Heart right ventricle (tissue), 16 donors: ENCODE measurements around the gene CACNA2D2. TPM values are rescaled to one million over a fixed set of nuclear protein-coding genes. Genes with fewer than 3 reads are reported as not detected.
A peak's percentile ranks its signal among the peaks of the same experiment; 100 is the strongest.

ENCODE experiments used
- ATAC-seq, 8 donors: fragments of 200-7000 bp; cut with Tn5 transposase; one replicate each; pipeline ENCODE4 v1.9.1; 2020; ENCODE audit warnings: mild to moderate bottlenecking in 8 of 8, moderate library complexity in 8 of 8, moderate number of reproducible peaks in 1 of 8
- DNase-seq, 2 donors: peaks; one replicate each; pipeline ENCODE4 v3.0.0-alpha.2; 2020
- H3K27ac ChIP-seq, 10 donors: fragments of 200-600 bp; sonication (generic) in 2 of 10; one replicate each; pipeline versions ENCODE4 v1.5.0 to v1.8.0; 2020 to 2022; ENCODE audit warnings: mild to moderate bottlenecking in 3 of 10
- H3K27me3 ChIP-seq, 7 donors: fragments of 200-600 bp; one replicate each; pipeline ENCODE4 v1.8.0; 2021 to 2022; ENCODE audit warnings: mild to moderate bottlenecking in 2 of 7
- H3K36me3 ChIP-seq, 9 donors: fragments of 200-600 bp; sonication (generic) in 1 of 9; one replicate each; pipeline versions ENCODE4 v1.5.0 to v1.8.0; 2020 to 2022; ENCODE audit warnings: mild to moderate bottlenecking in 2 of 9
- H3K4me1 ChIP-seq, 9 donors: fragments of 200-600 bp; sonication (generic) in 1 of 9; one replicate each; pipeline versions ENCODE4 v1.5.0 to v1.8.0; 2020 to 2022; ENCODE audit warnings: mild to moderate bottlenecking in 4 of 9
- H3K4me3 ChIP-seq, 10 donors: fragments of 200-600 bp; sonication (generic) in 2 of 10; one replicate each; pipeline versions ENCODE4 v1.5.0 to v1.8.0; 2020 to 2022; ENCODE audit warnings: mild to moderate bottlenecking in 7 of 10, moderate library complexity in 2 of 10
- H3K9me3 ChIP-seq, 11 donors: fragments of 200-600 bp in 10 of 11; sonication (generic) in 2 of 11; one replicate each; pipeline versions ENCODE4 v1.5.0 to v1.8.0; 2013 to 2022; ENCODE audit warnings: mild to moderate bottlenecking in 2 of 11, control low read depth in 1 of 11, moderate library complexity in 1 of 11
- whole genome bisulfite sequencing, 2 donors: extraction: QIAGEN DNeasy Blood & Tissue Kit; methylation state at CpG; one replicate each; pipeline ENCODE4 v1.1.7; 2013; ENCODE audit warnings: inconsistent platforms in 1 of 2; 5-methylcytosine and 5-hydroxymethylcytosine counted together
- intact Hi-C, 10 donors: fragments of 100-400 bp; cut with DNase I; formaldehyde crosslinking; loops; one replicate each; pipeline versions ENCODE4 v1.11.1 to v1.14.2; 2022
- polyA plus RNA-seq, 2 donors: library from polyadenylated mRNA; stranded (reverse); fragments of 200-250 nt; gene quantifications; one replicate each; pipeline ENCODE4 v1.2.3, GENCODE V29; 2013
- total RNA-seq, 10 donors: library from RNA; stranded (reverse); fragmentation: NEBNext Ultra II Directional in 3 of 10; extraction: Animal tissue kit (Norgen Biotek cat#: 25700) in 3 of 10; gene quantifications; one replicate each; pipeline versions ENCODE4 v1.2.1 to v1.2.4, GENCODE V29; 2021 to 2023
- TF ChIP-seq, protein P1 (sequence below), 9 donors: fragments of 200-600 bp; sonication (generic) in 2 of 9; IDR thresholded peaks; one replicate each; pipeline versions ENCODE4 v1.5.0 to v1.8.0; 2021 to 2022; ENCODE audit warnings: antibody characterized with exemption in 9 of 9, mild to moderate bottlenecking in 5 of 9, moderate library complexity in 1 of 9
- donor health status: Arrhythmogenic right ventricular cardiomyopathy.
- donor health status: ischemic (EF 13 %, LVEDD 7.1; RV severe dilation, severe dysfunction).
- donor health status: healthy with polysubstance abuse.
- donor health status: DM: no; HTN: yes; CAD: no.
- donor health status: DM: no; HTN: no; CAD: no.
- donor health status: ischemic (EF 25% LVEDD 6.9; RV normal size, moderate dysfunction).
- donor health status: ischemic (EF 25% LVEDD 5.7; RV mildly dilated, moderate dysfunction).
- donor health status: healthy.
- donor health status: DM: yes; HTN: yes; CAD: no.
- donor health status: Ischemic cardiomyopathy.
- donor health status: ischemic (EF 35%, LVEDD 5.7; RV mildly dilated, moderate dysfunction).
- donor health status: nonischemic (EF 11% LVEDD 7.7; RV severe dilation, severe dysfunction).
- donor health status: DM: yes; HTN: yes; CAD: no.
- donor health status: PGD.
- donor health status: ischemic (EF 29% LVEDD 5.4; RV normal size, mild dysfunction).
- donor health status: nonischemic (EF 23%, LVEDD 6.1; RV moderate dilation, normal function).

The CACNA2D2 gene
- total and polyA plus RNA-seq, 12 donors = 0.42 to 3.9 (median 2.4) TPM

DNA sequence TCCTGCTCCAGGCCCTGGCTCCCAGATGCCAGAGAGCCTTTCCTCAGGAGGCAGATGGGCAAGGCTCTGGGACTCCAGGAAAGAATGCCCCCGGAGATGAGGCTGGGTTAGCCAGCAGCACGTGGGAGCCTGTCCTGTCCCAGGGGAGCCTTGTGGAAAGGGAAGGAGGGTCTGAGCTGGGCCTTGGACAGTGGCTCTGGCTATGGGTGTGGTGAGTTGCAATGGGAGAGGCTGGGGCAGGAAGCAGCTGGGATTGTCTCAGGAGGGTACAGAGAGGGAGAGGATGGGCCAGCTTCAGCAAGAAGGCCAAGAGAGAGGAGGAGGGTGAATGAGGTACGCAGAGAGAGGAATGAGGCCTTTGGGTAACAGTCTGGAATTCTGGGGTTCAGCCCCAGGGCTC is 17.4 kb upstream of the CACNA2D2 start:
- H3K27me3 ChIP-seq = peaks cover 0 to 3% (median 0%) of the 10 kb centered on the region in 7 donors
- no peaks in the 10 kb centered on the region for H3K9me3 ChIP-seq
- no peak overlapping the region for H3K27ac ChIP-seq
- DNase-seq (no peak), ATAC-seq (no peak)
- 51 to 57% methylated on average over 3 of the region's 3 CpGs for WGBS, 2 donors
- TF ChIP-seq, protein P1, sequence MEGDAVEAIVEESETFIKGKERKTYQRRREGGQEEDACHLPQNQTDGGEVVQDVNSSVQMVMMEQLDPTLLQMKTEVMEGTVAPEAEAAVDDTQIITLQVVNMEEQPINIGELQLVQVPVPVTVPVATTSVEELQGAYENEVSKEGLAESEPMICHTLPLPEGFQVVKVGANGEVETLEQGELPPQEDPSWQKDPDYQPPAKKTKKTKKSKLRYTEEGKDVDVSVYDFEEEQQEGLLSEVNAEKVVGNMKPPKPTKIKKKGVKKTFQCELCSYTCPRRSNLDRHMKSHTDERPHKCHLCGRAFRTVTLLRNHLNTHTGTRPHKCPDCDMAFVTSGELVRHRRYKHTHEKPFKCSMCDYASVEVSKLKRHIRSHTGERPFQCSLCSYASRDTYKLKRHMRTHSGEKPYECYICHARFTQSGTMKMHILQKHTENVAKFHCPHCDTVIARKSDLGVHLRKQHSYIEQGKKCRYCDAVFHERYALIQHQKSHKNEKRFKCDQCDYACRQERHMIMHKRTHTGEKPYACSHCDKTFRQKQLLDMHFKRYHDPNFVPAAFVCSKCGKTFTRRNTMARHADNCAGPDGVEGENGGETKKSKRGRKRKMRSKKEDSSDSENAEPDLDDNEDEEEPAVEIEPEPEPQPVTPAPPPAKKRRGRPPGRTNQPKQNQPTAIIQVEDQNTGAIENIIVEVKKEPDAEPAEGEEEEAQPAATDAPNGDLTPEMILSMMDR (IDR thresholded peaks at IDR 0.05) = no peak
- peaks cover 10 to 25% (median 12%) of the 10 kb centered on the region in 9 donors for H3K4me1 ChIP-seq
- no peaks in the 10 kb centered on the region for H3K36me3 ChIP-seq
- no peak overlapping the region for H3K4me3 ChIP-seq
- intact Hi-C loops = no loop called here

DNA sequence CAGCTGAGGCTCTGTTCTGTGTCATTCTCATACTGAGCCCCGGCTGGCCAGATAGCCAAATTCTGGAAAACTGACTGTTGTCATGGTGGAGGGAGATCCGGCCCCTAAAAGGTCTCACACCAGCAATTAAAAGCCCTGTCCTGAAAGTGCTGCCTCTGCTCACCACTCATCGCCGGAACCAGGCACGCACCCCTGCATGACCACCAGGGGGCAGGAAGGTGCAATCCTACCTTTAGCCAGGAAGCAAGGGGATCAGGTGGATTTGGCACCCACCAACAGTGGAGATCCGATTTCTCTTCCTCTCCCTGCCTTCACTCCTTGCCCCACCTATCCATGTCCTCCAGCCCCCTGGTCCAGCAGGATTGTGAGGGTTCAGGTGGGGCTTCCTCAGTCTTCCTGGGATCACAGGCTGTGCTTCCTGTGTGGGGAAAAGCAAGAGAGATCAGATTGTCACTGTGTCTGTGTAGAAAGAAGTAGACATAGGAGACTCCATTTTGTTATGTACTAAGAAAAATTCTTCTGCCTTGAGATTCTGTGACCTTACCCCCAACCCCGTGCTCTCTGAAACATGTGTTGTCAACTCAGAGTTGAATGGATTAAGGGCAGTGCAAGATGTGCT is 16.1 kb upstream of the CACNA2D2 start:
- intact Hi-C loops = loop anchor here in 1 of 10 donors (5.0 kb wide), 1 partner anchor 93 kb away; the partner anchor contains the start of gene CISH
- peak; percentile 40 to 59 for DNase-seq
- Histone ChIP-seq H3K4me1 (peaks cover 11 to 35% (median 21%) of the 10 kb centered on the region in 9 donors), H3K27me3 (peaks cover 0 to 3% (median 0%) of the 10 kb centered on the region in 7 donors), H3K9me3 (no peaks in the 10 kb centered on the region), H3K36me3 (no peaks in the 10 kb centered on the region), H3K4me3 (no peak overlapping the region), H3K27ac (no peak overlapping the region)
- TF ChIP-seq, protein P1 (IDR thresholded peaks at IDR 0.05) = peak; percentile 61 to 89 (median 87)
- peak in 2 of 8 donors; percentile 32 to 37 for ATAC-seq
- 14 to 18% methylated on average over 7 of the region's 7 CpGs for WGBS, 2 donors

DNA sequence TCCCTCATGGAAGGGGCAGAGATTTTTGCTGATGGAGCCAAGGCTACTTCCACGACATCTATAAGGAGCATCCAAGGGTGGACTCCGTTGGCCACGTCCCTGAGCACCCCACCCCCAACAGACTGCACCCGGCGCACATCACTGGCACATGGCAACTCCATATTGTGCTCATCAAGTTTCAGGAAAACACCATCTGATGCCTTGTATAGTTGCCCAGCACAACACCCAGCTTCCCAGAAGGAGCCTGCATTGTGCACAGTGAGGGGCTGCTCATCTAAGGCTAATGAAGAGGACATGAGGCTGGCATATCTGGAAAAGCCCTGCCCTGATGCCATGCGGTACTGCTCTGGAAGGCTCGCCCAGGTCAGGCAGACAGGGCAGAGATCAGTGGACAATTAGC is 15.0 kb upstream of the CACNA2D2 start:
- TF ChIP-seq, protein P1 (IDR thresholded peaks at IDR 0.05) = no peak
- H3K36me3 ChIP-seq = no peaks in the 10 kb centered on the region
- no peak for DNase-seq
- 93 to 95% methylated on average over 7 of the region's 7 CpGs for WGBS, 2 donors
- peaks cover 11 to 35% (median 21%) of the 10 kb centered on the region in 9 donors for H3K4me1 ChIP-seq
- H3K27ac ChIP-seq = no peak overlapping the region
- intact Hi-C loops = loop anchor here in 1 of 10 donors (5.0 kb wide), 1 partner anchor 94 kb away; the partner anchor contains the start of gene CISH
- no peak for ATAC-seq
- no peaks in the 10 kb centered on the region for H3K9me3 ChIP-seq
- H3K27me3 ChIP-seq = peaks cover 0 to 3% (median 0%) of the 10 kb centered on the region in 7 donors
- H3K4me3 ChIP-seq = no peak overlapping the region

DNA sequence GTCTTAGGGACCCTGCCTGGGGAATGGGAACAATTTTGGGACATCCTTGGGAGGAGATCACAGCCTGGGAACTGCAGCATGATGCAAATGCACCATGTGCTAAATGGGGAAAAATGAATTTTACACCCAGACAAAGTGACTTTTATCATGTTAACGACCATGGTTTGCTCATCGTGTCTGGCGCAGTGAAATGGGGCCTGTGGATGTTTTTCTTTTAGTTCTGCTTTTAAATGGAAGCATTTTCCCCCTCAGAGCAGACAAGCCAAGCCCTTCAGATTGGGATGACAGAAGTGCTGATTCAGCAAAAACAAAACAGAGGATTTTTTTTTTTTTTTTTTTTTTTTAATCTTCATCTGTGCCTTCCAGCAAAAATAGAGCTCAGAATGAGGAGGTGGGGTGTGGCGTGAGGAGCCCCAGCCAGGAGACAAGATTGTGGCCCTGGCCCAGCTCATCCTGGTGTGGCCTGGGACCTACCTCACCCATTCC is 14.3 kb upstream of the CACNA2D2 start:
- no peaks in the 10 kb centered on the region for H3K36me3 ChIP-seq
- no peak for ATAC-seq
- no peak for DNase-seq
- H3K4me1 ChIP-seq = peaks cover 11 to 35% (median 21%) of the 10 kb centered on the region in 9 donors
- H3K4me3 ChIP-seq = no peak overlapping the region
- TF ChIP-seq, protein P1 (IDR thresholded peaks at IDR 0.05) = no peak
- H3K27me3 ChIP-seq = peaks cover 0 to 3% (median 0%) of the 10 kb centered on the region in 7 donors
- no peak overlapping the region for H3K27ac ChIP-seq
- H3K9me3 ChIP-seq = no peaks in the 10 kb centered on the region
- WGBS, 2 donors = 87 to 98% methylated on average over 4 of the region's 4 CpGs
- intact Hi-C loops = loop anchor here in 1 of 10 donors (5.0 kb wide), 1 partner anchor 95 kb away; the partner anchor contains the start of gene CISH
